OCI-M2 (cell line): ENCODE data around the gene KRTAP9-8.
"Not testable (repeated sequence)": the region's sequence is repeated elsewhere in the genome, so short reads cannot be mapped to it uniquely, and the experiment has no call there.

Source experiments
- DNase-seq: peaks from one replicate; lab custom pipeline; 2025; ENCODE audit not compliant: unreplicated experiment; lab: John Stamatoyannopoulos, UW

The KRTAP9-8 gene

GRCh38 chr17:41255381-41256290 is 17.8 kb downstream of the KRTAP9-8 start, which contains the start of gene KRTAP9-9:
TSS of gene KRTAP9-9 (plus strand) at chr17:41255384.
- not testable (repeated sequence) for DNase-seq

- no peak for DNase-seq
Observed at GRCh38 chr17:41256291-41256685, 18.5 kb downstream of the KRTAP9-8 start.

- DNase-seq = no peak
Observed at GRCh38 chr17:41258406-41258805, 20.6 kb downstream of the KRTAP9-8 start.

GRCh38 chr17:41263212-41263611 is 25.4 kb downstream of the KRTAP9-8 start:
- DNase-seq = no peak

- no peak for DNase-seq
Observed at GRCh38 chr17:41264599-41264998, 26.8 kb downstream of the KRTAP9-8 start.

GRCh38 chr17:41265078-41265477 is 27.3 kb downstream of the KRTAP9-8 start, which contains the start of gene KRTAP9-6:
TSS of gene KRTAP9-6 (plus strand) at chr17:41265378. CDS start at chr17:41265378, 0 bp downstream.
- no peak for DNase-seq

- no peak for DNase-seq
Observed at GRCh38 chr17:41267711-41268110, 29.9 kb downstream of the KRTAP9-8 start.

GRCh38 chr17:41271323-41271722 is 33.5 kb downstream of the KRTAP9-8 start:
- DNase-seq = not testable (repeated sequence)

GRCh38 chr17:41271858-41272257 is 34.1 kb downstream of the KRTAP9-8 start:
- no peak for DNase-seq

- not testable (repeated sequence) for DNase-seq
Observed at GRCh38 chr17:41275648-41276190, 37.9 kb downstream of the KRTAP9-8 start, which contains the start of gene KRTAP9-7. TSS of gene KRTAP9-7 (plus strand) at chr17:41275698. CDS start at chr17:41275698, 0 bp downstream.

- DNase-seq = no peak
Observed at GRCh38 chr17:41278176-41278955, 40.6 kb downstream of the KRTAP9-8 start.

GRCh38 chr17:41284043-41284442 is 46.2 kb downstream of the KRTAP9-8 start:
- DNase-seq = no peak

- no peak for DNase-seq
Observed at GRCh38 chr17:41284546-41284945, 46.7 kb downstream of the KRTAP9-8 start.

GRCh38 chr17:41287050-41287449 is 49.3 kb downstream of the KRTAP9-8 start:
- no peak for DNase-seq
